GDM1 (cell line): Measurements from ENCODE around the gene RRAS.

ENCODE experiments used
- DNase-seq: peaks from one replicate; lab custom pipeline; 2025; lab: John Stamatoyannopoulos, UW

The RRAS gene

DNA sequence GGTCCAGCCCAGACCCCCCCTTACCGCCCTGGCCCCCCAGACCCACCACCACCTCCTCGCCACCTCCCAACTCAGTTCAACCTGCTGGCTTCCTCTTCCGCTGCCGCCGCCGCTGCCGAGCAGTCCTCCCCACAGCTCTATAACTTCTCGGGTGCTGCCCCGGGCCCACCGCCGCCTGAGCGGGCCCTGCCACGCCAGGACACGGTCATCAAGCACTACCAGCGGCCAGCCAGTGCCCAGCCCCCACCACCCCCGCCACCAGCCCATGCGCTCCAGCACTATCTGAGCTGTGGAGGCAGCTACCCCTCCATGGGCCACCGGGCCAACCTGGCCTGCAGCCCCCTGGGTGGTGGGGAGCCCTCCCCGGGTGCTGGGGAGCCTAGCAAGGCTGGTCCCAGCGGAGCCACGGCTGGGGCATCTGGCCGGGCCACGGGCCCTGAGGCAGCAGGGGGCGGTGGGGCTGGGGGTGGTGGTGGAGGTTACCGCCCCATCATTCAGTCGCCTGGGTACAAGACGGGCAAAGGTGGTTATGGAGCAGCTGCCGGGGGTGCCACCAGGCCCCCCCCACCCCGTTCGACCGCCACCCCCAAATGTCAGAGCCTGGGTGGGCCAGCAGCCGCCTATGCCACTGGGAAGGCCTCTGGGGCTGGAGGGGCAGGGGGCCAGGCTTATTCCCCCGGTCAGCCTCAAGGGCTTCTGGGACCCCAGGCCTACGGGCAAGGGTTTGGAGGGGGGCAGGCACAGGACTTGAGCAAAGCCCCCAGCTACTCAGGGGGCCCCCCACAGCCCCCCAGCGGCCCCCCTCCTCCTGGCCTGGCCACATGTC is 44.7 kb downstream of the RRAS start:
- no peak for DNase-seq

DNA sequence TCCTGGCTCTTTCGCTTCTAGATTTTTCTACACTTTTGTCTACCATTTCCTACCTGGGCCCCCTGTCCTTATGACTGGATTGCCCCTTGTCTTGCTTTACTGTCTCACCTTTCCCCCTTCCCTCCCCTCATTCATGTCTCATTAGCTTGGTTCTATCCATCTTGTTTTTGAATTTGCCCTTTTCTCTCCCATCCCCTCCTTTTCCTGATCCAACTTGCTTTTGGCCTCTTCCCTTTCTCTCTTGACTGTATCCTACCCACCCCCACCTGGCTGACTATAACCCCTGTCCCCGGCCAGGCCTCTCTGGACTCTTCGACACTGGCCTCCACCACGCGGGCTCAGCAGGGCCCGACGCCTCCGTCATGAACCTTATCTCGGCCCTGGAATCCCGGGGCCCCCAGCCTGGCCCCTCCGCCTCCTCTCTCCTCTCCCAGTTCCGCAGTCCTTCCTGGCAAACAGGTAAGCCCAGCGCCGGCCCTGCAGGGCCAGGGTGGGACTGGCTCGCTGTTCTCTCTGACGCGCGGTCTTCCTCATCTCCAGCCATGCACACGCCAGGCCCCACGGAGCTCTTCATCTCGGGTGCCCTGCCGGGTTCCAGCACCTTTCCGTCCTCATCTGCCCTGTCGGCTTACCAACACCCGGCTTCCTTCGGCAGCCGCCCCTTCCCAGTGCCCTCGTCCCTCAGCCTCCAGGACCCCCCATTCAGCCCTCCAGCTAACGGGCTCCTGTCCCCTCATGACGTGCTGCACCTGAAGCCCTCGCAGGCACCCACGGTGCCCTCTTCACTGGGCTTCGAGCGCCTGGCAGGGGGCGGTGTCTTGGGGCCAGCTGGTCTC is 45.6 kb downstream of the RRAS start:
- no peak for DNase-seq

DNA sequence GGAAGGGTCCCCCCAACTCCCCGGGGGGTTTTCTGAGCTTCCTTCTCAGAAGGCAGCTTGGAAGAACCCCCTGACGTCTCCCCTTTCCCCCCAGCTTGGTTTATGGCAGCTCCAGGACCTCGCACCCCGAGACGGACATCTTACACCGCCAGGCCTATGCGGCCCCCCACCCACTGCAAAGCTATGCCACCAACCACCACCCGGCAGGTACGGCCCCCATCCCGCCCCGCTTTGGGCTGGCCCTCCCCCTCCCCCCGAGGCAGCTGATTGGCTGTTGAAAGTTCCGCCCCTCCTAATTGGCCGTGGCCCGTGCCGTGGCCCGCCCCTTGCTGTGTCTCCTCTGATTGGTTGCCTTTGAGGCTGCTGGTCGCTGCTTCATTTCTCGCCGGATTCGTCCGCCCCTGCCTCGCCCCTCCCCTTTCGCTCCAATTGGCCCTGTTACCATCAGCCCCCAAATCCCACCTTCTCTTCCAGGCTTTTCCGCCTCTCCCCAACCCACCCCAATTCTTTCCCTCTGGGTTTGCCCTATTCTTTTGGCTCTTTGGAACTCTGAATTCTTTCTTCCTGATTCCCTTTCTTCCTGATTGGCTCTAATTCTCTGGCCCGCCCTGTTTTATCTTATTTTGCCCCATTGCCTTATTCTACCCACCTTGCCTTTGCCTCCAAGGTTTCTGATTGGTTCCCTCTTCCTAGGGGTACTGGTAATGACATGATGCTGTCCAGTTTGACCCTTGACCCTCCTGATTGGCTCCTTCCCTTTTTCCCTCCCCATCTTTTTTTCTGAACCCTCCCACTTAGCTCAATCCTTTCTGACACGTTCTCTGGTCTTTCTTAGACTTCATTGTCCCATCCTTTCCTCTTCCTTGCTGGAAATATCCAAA is 46.5 kb downstream of the RRAS start:
- DNase-seq = peak; percentile 84

DNA sequence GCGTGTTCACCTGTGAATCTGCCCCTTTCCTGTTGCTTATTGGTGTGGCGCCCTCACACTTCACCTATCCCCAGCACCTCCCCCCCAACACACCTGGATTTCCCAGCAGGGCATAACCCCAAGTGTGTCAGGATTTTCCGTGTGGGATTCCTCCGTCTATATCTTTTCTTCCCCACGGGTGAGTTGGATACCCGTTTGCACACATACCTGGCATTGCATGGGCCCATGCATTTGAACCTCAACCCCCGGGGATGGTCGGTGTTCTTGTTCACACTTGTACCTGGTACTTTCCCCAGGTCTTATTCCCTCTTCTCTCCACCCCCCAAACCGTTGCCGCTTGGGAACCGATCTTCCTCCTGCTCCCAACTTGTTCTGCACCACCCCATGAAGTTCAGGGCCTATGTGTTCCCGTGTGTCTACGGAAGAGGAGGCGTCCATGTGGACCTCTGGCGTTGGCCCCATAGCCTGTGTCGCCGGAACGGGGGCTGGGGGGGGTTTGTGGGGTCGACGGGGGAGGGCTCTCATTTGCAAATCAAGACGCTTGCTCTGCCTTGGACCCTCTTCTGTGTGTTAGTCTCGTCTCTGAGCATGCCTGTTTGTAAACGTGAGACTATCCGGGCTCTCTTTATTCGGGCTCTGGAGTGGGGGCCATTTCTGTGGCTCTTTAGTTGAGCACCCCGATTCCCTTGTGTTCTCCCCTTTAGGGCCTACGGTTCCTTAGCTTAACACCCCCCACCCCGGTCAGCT is 47.3 kb downstream of the RRAS start:
- DNase-seq = no peak

DNA sequence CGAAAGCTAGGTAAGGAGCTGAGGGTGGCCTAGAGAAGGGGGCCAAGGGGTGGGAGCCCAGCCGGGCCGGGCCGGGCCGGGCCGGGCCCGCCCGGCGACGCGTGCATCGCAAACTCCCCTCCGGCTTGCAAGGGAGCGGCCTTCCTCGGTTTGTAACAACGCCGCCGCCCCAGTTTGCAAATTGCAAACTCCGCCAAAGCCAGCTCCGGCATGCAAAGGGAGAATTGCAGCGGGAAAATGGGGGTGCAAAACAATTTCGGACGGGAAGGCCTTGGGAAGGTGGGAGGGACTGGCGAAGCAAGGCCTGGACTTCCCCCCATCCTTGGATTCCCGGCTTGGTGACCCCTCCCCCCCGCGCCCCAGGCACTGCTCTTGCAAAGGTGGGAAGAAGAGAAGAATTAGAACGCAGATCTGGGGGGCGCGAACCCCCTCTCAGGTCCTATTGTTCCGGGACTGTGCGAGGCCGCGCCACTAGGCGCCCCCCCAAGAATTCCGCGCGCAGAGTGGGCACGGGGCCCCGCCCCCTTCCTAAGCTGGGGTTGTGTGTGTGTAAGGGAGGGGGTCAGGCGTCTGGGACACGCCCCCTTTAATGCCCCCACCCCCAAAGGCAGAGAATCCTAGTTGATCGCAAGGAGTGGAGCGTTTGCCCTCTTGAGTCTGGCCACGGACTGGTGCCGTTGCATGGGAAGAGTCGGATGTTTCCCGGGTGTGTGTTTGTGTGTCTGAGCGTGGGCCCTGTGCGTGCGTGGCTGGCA is 48.0 kb downstream of the RRAS start:
- no peak for DNase-seq

DNA sequence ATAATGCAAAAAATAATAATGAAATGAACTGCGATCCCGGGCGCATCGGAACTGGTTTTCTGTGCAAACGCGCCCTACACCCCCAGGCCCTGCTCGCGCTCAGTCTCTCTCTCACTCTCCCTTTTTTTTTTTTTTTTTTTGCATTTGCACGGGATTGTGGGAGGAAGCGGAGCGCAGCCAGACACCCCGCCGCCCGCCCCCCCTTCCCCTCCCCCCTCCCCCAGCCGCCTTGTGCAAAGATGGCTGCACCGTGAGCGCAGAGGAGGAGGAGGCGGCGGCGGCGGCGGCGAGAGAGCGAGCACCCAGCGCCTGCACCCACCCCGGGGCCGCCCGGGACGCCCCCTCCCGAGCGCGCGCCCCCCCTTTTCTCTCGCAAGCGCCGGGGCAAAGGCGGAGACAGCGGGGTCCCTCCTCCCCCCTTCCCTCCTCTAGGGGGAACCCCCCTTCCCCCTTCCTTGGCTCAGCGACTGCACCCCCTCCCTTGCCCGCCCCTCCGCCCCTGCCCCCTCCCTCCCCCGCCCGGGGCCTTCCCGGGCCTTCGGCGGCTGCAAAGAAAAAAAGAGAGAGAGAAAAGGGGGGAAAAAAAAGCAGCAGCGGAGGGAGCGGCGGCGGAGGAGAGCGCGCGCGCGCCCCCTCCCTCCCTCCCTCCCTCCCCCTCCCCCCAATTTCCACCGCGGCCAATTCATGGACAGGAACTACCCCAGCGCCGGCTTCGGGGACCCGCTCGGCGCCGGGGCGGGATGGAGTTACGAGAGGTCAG is 48.8 kb downstream of the RRAS start, which contains the start of gene PRR12:
PRR12 (plus strand) TSS at position 212 of the 760 bp plus-strand sequence; CDS start at position 685, 473 bp downstream.
- peak; percentile 68 for DNase-seq

DNA sequence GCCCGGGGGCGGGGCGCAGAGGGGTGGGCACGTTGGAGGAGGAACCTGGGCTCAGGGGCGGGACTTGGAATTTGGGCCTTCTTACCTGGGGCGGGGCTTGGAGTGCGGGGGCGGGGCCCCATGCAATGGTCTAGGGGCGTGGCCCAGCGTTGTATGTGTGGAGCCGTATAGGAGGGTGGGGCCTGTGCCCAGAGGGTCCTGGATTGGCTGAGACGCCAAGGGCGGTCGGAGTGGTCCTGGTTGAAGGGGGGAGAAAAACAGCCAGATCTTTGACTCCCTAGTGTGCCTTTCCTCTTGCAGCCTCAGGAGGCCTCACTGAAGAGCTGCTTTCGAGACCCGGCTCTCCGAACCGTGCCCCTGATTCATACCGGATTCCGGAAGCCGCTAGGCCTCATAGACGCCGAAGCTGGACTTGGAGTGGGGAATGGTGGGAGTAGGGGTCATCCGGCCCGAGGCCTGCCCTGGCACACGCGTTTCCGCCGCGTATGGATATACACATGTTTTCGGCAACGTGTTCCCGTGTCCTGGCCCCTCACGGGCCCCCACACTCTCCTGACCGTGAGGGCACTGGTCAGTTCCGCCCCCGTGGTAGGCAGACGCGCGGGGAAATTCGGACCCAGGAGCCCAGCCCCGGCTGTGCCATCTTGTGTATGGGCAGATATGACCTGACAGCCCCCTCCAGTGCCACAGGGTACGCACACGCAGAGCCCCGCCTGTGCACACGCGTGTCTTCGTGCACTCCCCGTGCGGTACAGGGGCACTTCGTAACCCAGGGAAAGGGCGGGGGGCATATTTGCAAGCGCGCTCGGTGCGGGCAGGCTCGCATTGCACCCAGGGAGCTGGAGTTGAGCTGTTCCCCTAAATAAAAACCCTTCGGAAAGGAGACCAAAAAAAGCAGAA is 49.6 kb downstream of the RRAS start:
- peak; percentile 96 for DNase-seq

DNA sequence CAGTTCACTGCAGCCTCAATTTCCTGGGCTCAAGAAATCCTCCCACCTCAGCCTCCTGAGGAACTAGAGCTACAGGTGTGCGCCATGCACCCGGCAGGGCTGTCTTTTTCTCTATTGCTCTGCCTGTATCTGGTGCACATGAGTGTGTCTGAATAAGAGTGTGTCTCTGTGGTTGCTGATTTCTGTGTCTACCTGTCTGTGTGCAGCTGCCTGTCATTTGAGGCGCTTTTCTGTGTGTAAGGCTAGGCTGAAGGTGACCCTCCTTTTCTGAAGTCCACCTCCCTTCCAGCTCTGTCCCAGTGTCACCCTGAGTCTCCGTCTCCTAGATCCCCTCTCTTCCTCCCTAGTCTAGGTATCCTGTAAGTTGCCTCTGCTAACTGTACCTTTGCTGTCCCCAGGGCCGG is 50.4 kb downstream of the RRAS start:
- DNase-seq = no peak

DNA sequence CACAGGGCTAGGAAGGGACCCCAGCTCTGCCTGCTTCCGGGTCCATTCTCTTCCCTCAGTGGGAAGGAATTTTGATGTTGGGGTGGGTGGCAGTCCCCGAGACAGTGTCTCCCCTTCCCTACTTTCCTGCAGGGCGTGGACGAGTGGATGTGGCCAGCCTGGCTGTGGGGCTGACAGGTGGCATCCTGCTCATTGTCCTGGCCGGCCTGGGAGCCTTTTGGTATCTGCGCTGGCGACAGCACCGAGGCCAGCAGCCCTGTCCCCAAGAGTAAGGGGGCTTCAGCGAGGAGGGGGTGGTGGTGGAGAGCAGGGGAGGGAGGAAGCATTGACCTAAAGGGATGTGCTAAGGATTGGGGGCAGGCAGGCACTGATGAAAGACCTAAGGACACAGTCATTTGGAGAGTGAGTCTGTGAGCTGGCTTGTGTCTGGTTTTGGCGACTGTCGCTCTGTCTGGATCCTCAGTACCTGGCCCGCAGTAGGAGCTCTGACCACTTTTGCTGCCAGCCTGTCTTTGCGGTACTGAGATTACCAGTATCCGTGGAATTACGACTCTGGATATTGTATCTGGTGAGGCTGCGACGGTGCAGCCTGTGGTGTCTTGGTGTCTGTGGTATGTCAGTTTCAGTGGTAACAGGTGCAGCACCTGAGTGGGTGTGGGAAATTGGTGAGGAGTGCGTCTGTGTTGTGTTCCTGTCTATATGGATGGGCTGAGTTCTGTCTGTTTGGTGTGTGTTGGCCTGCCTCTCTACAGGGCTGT is 51.4 kb downstream of the RRAS start:
- DNase-seq = no peak

DNA sequence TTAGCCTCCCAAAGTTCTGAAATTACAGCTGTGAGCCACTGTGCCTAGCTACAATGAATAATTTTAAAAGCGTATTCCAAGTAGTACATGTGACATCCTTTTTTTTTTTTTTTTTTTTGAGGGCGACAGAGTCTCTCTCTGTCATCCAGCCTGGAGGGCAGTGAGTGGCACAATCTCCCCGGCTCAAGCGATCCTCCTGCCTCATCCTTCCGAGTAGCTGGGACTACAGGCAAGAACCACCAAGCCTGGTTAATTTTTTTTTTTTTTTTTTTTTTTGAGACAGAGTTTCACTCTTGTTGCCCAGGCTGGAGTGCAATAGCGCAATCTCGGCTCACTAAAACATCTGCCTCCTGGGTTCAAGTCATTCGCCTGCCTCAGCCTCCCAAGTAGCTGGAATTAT is 52.7 kb downstream of the RRAS start:
- no peak for DNase-seq
